Measurements from ENCODE around the gene MAL.
"Not testable (repeated sequence)": the region's sequence is repeated elsewhere in the genome, so short reads cannot be mapped to it uniquely, and the experiment has no call there.

Gene MAL

DNA sequence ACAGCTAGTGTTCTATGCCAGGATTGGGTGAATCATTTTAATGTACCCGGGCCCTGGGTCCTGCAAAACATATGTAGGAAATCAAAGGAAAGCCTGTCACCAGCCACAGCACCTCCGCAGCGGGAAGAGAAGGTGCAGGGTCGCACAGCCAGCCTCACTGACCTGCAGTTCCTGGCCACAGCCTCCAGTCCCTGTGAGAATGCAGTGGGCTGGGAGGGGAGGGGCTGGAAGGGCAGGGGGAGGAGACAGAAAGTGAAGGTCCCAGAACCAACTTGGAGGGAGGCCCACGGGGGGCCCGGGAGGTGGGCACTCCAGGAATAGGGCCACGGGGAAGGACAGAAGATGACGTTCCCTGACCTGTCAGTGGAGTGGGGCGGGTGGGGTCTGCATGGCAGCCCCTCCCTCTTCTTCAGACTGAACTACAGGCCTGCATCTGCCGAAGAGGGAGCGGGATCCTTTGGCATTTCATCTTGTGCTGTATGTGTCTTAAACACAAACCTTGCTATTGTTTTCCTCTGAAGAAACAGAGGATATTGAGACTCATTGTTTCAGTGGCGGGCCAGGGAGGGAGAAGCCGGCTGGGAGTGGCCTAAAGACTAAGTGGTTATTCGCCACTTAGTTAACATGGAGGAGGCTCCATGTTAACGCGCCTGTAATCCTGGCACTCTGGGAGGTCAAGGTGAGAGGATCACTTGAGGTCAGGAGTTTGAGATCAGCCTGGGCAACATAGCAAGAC lies 7.5 kb downstream of the MAL start:
- DNase-seq: no peak

DNA sequence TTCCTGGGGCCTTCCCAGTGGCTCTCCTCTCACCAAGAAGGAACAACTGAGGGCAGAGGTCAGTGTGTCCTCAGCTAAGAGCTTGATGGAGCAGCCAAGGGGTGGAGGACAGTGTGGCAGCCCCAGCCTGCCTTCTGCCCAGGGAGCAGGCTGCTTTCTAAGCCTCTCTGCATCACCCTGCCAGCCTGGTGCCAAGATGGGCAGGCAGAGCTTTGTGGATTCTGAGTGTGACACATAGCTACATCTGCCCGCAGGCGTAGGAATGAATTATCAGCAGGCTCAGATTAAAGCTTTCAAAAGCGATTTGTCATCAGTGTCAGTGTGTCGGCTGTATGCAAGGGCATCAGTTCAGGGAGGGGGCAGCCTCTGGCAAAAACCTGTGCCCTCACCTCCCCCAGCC lies 8.7 kb downstream of the MAL start:
- no peak for DNase-seq

DNA sequence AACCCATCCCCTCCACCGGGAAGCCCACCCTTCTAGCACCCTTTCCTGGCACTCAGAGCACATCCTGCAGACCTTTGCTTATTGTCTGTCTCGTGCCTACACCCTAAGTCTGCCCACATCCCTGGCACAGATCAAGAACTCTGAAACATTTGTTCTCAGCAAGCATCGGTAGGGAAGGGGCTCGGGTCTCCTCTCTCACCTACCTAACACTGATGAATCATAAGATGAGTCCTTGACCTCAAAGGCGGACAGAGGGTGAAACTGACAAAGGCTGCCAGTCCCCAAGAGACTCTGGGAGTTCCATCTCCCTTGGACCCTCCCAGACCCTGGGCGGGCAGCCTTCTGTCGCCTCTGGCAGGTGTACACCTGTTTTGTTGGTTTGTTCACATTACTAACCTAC lies 9.3 kb downstream of the MAL start:
- no peak for DNase-seq

DNA sequence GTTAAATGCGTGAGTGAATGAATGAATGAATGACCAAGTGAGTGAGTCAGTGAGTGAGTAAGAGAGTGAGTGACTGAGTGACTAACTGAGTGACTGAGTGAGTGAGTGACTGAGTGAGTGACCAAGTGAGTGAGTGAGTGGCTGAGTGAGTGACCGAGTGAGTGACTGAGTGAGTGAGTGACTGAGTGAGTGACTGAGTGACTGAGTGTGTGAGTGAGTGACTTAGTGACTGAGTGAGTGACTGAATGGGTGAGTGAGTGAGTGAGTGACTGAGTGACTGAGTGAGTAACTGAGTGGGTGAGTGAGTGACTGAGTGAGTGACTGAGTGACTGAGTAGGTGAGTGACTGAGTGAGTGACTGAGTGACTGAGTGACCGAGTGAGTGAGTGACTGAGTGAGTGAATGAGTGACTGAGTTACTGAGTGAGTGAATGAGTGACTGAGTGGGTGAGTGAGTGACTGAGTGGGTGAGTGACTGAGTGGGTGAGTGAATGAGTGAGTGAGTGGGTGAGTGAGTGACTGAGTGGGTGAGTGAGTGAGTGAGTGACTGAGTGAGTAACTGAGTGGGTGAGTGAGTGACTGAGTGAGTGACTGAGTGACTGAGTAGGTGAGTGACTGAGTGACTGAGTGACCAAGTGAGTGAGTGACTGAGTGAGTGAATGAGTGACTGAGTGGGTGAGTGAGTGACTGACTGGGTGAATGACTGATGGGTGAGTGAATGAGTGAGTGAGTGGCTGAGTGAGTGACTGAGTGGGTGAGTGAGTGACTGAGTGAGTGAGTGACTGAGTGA lies 11.3 kb downstream of the MAL start:
- no peak for DNase-seq

DNA sequence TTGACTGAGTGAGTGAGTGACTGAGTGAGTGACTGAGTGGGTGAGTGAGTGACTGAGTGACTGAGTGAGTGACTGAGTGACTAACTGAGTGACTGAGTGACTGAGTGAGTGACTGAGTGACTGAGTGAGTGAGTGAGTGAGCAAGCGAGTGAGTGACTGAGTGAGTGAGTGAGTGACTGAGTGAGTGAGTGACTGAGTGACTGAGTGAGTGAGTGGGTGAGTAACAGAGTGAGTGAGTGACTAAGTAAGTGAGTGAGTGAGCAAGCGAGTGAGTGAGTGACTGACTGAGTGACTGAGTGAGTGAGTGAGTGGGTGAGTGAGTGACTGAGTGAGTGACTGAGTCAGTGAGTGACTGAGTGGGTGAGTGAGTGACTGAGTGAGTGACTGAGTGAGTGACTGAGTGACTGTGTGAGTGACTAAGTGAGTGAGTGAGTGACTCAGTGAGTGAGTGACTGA lies 11.9 kb downstream of the MAL start:
- no peak for DNase-seq

DNA sequence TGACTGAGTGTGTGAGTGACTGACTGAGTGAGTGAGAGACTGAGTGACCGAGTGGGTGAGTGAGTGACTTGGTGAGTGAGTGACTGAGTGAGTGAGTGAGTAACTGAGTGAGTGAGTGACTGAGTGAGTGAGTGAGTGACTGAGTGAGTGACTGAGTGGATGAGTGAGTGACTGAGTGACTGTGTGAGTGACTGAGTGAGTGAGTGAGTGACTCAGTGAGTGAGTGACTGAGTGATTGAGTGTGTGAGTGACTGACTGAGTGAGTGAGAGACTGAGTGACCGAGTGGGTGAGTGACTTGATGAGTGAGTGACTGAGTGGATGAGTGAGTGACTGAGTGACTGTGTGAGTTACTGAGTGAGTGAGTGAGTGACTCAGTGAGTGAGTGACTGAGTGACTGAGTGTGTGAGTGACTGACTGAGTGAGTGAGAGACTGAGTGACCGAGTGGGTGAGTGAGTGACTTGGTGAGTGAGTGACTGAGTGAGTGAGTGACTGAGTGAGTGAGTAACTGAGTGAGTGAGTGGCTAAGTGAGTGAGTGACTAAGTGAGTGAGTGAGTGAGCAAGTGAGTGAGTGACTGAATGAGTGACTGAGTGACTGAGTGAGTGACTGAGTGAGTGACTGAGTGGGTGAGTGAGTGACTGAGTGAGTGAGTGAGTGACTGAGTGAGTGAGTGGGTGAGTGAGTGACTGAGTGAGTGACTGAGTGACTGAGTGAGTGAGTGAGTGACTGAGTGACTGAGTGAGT lies 12.5 kb downstream of the MAL start:
- DNase-seq: not testable (repeated sequence)

DNA sequence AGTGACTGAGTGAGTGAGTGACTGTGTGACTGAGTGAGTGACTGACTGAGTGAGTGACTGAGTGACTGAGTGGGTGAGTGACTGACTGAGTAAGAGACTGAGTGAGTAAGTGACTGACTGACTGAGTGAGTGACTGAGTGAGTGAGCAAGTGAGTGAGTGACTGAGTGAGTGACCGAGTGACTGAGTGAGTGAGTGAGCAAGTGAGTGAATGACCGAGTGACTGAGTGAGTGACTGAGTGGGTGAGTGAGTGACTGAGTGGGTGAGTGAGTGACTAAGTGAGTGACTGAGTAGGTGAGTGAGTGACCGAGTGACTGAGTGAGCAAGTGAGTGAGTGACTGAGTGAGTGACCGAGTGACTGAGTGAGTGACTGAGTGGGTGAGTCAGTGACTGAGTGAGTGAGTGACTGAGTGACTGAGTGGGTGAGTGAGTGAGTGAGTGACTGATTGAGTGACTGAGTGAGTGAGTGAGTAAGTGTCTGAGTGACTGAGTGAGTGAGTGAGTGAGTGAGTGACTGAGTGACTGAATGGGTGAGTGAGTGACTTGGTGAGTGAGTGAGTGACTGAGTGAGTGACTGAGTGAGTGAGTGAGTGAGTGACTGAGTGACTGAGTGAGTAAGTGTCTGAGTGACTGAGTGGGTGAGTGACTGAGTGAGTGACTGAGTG lies 13.3 kb downstream of the MAL start:
- no peak for DNase-seq

DNA sequence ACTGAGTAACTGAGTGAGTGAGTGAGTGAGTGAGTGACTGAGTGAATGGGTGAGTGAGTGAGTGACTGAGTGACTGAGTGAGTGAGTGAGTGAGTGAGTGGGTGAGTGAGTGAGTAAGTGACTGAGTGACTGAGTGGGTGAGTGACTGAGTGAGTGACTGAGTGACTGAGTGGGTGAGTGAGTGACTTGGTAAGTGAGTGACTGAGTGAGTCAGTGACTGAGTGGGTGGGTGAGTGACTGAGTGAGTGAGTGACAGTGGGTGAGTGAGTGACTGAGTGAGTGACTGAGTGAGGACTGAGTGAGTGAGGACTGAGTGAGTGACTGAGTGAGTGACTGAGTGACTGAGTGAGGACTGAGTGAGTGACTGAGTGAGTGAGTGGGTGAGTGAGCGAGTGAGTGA lies 13.9 kb downstream of the MAL start:
- no peak for DNase-seq

DNA sequence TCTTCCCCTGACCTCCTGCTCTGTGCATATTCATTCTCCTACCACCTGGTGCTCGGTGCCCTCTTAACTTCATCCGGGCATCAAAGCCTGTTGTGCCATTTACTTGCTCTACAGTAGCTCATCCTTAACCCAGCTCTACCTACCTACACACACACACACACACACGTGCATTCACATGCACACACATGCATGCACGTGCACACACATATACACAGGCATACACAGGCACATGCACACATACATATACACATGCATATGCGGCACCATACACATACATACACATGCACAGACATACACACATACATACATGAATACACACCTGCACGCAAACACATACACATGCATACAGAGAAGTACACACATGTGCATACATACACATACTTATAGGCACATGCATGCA lies 14.5 kb downstream of the MAL start:
- no peak for DNase-seq

DNA sequence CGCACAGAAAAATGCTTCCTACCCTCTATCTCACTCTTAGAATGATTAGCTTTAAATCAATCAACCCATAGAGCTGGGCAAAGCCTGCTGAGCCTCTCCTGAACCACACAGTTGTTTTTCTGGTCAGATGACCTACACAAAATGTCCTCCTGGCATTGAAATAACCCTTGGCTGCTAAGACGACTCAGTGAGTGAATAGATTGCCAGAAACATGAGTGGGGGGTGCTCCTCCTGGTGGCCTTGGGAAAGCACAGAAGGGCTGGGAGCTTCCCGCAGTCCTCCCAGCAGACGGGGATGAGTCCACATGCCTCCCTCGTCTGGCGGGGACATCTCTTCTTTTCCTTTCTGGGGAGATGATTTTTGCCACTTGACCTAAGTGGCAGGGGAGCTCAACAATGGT lies 14.9 kb downstream of the MAL start:
- no peak for DNase-seq

DNA sequence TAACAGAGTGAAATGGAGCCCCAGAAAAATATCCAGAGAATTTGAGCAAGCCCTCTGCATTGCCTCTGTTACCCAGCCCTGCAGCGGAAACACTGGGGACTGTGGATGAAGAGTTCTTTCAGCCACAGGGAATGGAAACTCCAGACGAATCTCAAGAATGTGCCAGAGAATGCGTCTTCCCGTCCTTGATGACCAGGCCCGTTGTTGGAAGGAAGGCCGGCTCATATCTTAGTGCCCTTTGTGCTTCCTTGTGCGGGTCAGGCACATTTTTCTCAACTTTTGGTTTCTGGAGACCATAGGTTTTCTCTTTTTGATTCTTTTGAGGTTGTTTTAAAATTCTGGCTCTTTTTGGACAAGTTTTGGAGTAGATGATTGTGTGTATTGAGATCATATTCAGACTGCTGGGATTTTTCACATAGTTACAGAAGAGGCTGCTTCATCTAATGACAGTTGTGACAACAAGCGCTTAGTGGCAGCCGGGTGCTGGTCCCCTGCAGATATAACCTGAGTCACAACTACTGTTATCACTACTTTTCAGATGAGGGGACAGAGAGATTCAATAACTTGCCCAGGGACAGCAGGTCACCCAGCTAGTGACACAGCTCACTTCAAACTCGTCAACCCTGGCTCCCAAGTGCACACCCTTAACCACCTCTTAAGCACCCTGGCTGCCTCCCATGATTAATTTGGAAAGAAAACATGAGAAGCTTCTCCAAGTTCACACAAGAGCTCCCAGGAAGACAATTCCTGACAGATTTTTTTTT lies 15.7 kb downstream of the MAL start:
- no peak for DNase-seq

DNA sequence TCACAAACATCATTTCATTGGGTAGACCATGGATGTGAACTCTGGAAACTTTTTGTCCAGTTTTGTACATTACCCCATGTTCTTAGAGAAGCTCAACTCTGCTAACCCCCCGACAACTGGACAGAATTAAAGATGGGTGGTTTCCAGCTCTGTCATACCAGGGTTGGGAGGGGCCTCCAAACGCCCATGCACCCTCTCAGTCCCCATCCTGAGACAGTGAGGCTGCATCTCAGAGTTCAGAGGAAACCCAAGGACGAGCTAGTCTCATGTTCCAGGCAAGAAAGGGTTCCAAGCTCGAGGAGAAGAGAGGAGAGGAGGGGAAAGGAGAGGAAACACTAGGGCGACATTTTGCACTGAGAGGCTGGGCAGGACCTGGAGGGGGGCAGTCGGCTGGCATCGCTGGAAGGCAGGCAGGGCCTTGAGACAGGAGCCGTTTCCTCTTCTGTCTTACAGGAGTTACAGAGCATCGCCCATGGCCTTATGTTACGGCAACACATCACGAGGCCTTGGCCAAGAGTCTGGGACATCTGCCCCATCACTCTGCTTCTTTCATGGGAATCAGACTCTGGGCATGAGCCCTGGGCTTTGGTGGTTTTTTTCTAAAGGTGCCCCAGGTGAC lies 16.4 kb downstream of the MAL start:
- DNase-seq: no peak

DNA sequence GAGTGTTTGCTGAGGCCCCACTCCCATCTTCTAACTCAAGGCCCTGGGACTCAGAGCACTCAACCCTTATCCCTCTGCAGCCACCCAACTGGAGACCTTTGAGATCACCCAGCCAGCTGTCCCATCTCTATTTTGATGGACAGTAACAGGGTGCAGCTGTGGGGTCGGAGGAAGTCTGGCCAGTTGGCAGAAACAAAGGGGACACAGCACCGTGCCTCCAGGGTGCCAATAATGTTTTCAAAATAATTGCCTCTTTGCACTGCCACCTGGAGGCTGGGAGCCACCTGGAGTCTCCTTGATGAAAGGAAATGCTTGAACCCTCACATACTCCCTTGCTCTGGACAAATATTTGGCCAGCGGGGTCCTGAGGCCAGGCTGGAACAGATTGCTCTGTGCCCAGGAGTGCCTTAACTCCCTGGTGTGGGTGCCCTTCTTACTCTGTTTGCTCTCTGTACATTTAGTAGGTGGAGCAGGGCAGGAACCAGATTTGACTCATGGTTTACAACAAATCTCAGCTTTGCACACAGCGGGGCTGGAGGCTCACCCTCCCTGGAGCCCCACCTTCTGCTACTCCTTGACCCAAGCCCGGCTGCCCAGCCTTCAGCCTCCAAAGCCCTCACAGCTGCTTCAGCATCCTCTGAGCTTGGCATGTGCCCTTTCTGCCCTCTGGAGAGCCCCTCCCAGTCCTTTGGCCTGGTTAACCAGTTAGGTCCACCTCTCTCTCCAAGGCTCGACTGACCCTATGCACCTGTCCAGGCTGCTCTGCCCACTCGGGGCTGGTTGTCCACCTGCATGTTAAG lies 17.2 kb downstream of the MAL start:
- DNase-seq: no peak

DNA sequence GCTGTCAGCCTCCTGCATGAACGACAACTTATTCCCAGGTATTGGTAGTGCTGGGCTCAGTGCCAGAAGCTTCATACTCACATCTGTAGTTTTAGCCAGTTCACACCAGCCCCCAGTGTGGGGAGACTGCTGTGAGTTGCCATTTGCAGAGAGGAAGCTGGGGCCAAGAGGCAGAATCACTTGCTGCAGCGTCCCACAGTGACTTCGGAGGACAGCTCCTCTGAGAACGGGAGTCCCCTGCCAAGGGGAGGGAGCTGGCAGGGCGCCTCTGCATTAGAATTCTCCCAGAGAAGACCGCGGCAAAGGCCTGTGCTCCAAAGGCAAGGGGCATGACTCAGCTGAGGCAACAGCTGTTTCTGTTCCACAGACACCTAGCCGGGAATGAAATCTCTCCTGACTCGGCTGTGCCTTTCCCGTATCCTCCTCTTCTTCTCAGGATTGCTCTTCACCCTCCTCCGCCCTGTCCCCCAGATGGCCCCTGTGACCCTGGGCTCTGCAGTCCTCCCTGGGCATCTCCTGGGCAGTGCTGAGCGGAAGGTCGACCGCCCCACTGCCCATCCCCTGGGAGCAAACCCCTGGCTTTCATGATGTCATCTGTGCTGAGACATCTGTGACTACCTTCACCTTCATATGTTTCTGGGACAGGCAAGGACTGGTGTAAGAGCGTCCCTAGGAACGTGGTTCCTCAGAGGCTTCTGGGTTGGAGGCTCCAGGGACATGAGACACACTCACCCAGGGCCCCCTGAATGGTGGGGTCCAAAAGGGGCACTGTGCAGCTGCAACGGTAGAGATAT lies 18.0 kb downstream of the MAL start:
- no peak for DNase-seq

DNA sequence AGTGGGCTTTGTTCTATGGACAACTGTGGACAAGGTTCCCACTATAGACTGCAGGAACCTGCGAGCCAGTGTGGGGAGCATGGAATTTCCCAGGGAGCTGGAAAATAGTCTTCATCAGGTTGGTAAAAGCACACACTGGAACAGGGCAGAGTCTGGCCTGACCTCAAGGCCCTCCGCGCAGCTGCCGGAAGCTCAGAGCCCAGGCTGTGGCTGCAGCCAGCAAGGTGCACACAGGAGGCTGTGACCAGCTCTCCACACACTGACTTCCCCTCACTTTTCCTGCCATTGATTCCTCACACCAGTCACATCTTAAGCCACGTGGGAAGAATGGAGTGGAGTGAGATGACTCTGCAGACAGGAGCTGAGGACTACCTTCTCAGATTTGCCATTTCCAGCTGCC lies 19.1 kb downstream of the MAL start:
- no peak for DNase-seq

DNA sequence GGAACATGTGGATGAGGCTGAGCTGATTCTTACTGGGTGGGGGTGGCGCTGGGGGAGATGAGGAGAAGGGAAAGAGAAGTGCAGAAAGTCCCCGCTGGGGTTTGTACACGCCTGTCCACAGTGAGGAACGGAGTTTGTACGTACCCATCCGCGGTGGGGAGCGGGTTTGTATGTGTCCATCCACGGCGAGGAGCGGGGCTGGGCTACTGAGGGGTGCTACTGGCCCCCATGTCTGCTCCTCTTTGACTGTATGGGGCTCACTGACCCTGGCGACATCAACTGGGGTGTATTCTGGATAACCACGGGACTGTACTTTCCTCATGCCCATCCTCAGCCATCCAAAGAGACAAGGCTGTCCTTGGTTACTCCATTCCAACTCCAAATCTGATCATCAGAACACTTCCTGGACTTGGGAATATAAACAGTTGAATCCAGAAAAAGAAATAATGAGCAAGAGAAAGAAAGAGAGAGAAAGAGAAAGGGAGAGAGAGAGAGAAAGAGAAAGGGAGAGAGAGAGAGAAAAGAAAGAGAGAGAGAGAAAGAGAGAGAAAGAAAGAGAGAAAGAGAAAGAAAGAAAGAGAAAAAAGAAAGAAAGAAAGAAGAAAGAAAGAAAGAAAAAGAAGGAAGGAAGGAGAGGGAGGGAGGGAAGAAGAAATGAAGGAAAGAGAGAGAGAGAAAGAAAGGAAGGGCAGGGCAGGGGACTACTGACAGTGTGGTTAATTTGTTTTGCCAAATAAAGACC lies 21.0 kb downstream of the MAL start:
- no peak for DNase-seq

DNA sequence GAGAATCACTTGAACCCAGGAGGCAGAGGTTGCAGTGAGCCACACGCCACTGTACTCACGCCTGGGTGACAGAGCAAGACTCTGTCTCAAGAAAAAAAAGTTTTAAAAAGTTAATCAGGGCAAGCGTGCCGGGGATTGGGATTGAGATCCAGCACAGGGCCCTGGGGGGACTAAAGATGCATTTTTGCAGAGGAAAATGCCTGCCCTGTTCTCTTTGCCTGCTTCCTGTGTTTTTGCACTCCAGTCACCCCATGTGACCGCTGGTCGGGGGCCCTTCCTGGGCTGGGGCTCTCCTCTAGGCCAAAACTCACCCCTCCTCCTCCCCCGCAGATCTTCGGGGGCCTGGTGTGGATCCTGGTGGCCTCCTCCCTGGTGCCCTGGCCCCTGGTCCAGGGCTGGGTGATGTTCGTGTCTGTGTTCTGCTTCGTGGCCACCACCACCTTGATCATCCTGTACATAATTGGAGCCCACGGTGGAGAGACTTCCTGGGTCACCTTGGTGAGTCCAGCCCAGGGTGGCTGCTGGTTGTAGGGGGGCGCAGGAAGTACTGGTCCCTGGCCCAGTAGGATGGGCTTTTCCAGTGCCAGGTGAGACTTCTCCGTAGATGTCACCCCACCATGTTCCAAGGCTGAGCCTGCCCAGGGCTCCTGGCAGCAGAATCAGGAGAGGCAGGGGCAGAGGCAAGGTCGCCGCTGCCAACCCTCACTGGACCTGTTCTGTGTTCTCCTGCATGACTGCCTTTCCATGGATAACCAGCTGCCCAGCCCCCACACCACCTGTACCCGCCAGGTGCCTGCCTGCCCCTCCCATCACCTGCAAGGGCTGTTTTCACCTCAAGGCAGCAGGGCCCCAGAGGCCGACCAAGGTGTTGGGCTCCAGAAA lies 22.4 kb downstream of the MAL start:
- DNase-seq: no peak

All from right kidney (tissue), 1 donor.